GM18511 (cell line): Measurements from ENCODE around the gene CREBBP.
"Not testable (repeated sequence)": the region's sequence is repeated elsewhere in the genome, so short reads cannot be mapped to it uniquely, and the experiment has no call there.

Source experiments
- ATAC-seq: cut with Tn5 transposase; IDR thresholded peaks from one replicate; pipeline ENCODE4 v1.9.1; 2021; ENCODE audit warnings: mild to moderate bottlenecking, moderate library complexity; ENCODE audit not compliant: unreplicated experiment

The CREBBP gene

DNA sequence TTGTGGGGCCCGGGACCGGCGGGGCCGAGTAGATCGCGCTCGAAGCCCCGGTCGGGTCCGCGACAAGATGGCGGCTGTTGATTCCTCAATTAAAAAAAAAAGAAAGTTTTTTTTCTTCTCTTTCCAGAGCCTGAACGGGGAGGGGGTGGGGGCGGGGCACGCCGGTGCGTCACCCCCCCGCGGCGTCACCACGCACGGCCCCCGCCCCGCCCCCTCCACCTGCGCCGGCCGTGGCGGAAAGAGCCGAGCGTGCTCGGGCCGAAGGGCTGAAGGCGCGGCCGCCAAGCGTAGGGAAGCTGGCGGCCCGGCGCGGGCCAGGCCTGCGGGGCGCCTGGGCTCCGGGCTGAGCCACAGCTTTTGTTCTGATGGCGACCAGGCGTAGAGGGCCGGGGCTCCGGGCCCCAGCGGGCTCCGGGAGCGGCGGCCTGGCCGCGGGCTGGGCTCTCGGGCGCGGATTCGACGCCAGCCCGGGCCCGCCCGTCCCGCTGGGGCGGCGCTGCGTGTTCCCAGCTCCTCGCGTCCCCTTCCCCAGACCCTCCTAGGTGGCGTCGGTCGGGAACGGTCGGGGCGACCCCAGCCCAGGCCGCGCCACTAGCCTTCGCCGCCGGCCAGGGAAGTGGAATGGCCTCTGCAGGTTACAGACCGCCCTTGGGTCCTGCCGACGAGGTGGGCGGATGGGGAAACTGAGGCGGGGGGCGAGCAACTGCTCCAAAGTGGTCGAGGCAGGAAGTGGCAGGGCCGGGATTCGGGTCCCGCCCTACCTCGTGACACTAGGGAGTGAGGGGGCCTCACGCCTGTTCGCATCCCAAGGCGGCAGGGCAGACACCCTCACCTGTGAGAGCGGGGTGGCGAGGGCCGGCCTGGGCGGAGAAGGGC lies at the start of gene CREBBP:
Gene CREBBP, minus strand, starts transcription at position 91 of the 876 bp plus-strand sequence. CDS start 797 bp downstream, outside the sequence.
- ATAC-seq, result peak; percentile 83

DNA sequence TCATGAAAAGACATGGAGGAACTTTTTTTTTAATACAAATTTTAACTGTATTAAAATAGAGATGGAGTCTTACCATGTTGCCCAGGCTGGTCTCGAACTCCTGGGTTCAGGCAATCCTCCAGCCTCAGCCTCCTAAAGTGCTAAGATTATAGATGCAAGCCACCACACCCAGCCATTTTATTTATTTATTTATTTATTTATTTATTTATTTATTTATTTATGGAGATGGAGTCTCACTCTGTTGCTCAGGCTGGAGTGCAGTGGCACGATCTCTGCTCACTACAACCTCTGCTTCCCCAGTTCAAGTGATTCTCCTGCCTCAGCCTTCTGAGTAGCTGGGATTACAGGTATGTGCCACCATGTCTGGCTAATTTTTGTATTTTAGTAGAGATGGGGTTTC lies 46.6 kb upstream of the CREBBP start:
- not testable (repeated sequence) for ATAC-seq

DNA sequence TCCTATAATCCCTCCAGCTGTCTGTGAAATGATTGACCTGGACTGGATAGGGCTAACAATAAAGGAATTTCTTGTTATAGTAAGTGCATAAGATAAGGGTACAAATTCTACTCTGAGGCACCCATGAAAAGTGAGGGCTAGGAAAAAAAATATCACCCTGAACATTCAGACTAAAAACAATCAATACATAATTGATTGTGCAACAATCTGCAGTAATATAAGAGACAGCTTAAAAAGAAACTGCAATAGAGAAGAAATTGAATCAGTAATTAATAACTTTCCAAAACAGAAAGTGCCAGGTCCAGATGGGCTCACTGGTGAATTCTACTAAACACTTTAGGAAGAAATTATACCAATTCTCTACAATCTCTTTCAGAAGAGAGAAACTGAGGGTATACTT lies 44.2 kb upstream of the CREBBP start:
- ATAC-seq, result no peak

DNA sequence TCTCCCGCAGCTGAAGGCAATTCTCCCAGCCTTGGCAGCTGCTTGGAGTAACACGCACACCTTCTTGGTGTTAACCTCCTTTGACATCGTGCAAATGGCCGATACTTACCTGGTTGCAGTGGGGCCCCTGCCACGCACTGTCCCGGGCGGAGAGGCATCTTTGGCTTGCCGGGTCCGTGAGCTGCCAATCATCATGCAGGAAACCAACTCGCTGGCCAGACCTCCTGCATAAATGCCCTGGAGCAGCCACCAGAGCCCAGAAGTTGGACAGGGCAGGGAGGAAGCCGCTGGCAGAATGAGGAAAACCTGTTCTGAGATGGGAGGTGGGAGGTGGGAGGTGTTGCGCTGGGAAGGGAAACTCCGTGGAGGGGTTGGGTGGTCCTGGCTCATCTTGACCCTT lies 41.7 kb upstream of the CREBBP start:
- ATAC-seq, result no peak

DNA sequence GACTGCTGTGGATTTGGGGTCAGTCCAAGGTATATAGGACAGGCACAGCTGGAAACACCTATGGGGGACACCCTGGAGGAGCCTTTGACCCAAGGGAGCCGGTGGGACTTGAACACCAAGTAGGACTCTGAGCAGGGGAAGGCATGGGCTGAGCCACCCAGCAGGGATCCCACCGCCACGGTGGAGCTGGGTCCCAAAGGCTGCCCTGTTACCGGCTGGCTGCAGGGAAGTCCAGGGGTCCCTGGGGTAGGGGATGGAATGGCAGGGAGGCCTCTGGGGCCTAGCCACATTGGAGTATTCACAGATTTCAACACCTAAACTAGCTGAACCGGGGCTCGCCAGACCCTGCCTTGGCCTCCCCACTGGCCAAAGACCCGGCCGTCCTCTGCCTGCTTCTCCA lies 39.7 kb upstream of the CREBBP start:
- no peak for ATAC-seq

DNA sequence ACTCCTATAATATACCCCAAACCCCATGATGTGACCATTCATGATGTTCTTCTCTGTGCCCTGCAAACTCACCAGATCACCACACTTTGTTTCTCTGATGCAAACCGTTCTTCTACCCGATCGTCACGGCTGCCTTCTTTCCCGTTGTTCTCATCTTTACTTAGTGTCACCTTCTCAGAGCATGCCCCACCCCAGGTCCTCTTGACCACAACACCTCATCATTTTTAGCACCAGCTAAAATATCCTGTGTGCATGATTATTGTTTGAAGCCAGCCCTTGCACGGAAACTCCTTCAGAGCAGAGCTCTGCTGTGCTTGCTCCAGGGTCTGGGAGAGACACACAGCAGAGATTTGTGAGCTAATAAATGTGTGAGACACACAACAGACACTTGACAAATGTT lies 38.9 kb upstream of the CREBBP start:
- ATAC-seq, result no peak

DNA sequence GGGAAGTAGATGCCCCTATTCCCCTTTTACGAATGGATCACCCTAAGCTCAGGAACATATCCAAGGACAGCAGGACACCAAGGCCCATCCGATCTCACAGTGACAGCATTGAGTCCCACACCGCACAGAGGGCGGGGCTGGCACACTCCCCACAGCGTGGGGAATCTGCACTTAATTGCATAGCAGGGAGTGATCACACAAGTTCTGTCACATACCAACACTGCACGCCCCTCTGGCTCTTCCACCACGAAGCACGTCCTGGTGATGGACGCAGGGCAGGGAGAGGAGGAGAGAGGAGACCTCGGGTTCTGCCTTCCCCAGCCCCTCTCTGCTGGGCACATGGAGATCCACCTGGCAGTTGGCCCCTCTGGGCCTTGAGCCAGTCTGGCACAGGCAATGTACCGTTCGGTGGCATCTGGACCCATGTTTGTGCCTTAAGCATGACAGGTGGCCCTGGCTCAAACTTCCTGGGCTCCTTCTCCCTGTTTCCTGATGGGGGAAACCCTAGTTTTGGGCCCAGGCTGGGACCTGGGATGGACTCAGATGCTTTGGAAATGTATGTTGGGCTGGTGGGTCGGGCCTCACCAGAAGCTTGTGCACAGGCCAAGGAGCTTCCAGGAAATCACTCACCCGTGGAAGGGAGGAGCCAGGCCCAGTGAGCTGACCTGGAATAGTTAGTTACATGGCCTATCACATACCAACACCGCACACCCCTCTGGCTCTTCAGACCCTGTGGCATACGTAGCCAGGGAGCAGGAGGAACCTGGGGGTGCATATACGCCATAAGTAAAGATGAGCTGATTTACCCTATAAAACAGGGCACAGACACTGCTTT lies 35.1 kb upstream of the CREBBP start:
- ATAC-seq, result no peak

DNA sequence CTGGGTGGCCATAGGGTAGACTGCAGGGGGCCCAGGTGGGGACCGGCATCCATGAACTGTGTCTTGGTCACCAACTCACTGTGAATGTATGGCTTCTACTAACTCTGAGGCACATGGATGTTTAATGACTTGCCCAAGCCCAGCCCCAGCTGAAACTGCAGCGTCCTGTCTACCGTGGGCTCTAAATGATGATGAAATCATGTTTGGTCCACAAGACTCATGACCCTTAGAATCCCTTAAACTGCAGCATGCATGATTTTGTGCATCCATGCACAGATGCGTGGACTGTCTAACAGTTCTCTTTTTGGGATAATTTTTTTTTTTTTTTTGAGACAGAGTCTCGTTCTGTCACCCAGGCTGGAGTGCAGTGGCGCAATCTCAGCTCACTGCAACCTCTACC lies 32.4 kb upstream of the CREBBP start:
- ATAC-seq, result no peak

DNA sequence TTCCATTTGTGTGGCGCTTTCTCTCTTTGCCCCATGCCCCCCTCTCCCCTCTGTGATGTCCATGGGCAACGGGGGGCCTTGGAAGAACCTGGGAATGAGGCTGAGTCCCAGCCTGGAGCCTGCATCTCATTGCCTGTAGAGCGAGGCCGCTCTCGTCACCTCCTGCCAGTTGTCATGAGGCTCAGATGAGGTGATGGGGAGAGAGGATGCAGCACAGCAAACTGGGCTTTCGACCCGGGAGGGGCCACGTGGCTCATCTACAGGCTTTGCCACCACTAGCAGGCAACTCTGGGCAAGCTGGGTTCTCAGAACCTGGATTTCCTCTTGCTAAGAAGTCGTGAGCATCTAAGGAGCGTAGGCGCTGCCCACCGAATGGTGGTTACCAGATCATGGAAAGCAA lies 31.9 kb upstream of the CREBBP start:
- no peak for ATAC-seq

DNA sequence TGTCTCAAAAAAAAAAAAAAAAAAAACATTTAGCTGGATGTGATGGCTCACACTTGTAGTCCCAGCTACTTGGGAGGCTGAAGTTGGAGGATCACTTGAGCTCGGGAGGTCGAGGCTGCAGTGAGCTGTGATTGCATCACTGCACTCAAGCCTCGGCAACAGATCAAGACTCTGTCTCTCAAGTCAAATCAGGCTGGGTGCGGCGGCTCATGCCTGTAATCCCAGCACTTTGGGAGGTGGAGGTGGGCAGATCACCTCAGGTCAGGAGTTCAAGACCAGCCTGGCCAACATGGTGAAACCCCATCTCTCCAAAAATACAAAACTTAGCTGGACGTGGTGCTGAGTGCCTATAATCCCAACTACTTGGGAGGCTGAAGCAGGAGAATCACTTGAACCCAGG lies 31.2 kb upstream of the CREBBP start:
- ATAC-seq, result not testable (repeated sequence)

DNA sequence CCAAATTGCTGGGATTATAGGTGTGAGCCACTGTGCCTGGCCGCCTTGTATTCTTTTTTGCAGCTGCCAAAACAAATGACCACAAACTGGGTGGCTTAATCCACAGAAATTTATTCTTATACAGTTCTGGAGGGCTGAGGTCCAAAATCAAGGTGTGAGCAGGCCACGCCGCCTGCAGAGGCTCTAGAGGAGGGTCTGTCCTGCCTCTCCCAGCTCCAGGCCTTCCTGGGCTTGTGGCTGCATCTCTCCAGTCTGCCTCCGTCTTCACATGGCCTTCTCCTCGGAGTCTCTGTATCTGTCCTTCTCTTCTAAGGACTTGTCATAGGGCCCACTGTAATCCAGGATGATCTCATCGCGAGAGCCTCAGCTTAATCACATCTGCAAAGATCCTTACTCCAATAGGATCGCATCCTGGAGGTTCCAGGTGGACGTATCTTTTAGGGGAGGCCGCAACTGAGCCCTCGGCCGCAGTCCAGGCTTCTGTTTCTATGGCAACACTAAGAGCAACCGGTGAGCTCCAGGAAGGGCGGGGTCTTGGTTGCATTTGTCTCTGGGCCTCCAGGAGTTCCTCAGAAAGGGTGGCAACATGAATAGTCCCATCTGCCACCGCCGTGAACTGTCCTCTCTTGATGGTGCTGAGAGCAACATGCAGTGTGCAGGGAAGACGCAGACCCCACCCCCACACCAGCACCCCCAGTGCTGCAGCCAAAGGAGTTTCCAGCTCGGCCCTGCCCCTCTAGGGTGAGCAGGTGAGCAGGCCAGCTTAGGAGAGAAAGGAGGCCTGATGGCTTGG lies 29.5 kb upstream of the CREBBP start:
- ATAC-seq, result no peak

DNA sequence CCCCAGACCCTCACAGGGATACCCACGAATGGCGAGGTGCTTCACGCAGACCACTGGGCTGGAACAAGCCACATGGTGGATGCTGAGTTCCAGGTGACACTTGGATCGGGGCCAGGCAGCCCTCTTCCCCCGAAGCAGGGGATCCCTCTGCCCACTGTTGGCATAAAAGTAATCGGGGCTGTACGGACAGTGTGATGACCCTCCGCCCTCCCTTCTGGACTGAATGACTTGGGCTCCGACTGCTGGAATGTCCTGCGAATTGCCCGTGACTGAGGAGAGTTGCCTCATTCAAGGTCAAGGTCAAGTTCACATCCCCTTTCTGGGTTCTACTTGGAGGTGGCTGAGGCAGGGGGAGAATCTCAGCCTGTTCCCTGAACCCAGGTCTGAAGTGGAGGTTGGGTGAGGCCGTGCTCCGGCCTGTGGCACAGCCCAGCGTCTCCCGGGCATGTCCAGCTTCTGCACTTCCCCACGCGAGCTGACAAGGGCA lies 28.5 kb upstream of the CREBBP start:
- no peak for ATAC-seq

DNA sequence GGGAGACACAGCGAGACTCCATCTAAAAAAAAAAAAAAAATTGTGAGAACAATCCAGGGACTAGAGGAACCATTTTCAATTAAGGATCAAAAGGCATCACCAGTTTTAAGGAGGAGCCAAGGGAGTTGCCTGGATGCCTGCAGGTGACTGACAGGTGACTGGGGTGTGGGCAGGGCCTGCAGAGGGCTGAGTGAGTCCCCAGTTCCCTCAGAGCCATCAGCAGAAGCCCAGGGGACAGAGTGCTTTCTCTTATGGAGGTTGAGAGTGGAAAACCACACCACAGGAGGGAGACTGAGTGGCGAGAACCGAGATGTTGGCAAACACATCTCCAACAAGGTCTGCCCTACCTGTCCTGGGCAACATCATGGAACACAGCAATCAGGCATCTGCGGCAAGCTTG lies 27.1 kb upstream of the CREBBP start:
- no peak for ATAC-seq

DNA sequence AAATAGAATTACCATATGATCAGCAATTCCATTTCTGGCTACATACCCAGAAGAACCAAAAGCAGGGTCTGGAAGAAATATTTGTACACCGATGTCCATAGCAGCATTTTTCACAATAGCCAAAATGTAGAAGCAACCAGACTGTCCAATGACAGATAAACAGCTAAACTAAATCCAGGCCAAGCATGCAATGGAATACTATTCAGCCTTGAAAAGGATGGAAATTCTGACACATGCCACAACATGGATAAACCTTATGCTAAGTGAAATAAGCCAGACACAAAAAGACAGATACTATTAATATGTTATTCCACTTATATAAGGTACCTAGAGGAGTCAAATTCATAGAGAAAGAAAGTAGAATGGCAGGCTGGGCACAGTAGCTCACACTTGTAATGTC lies 25.9 kb upstream of the CREBBP start:
- ATAC-seq, result no peak

DNA sequence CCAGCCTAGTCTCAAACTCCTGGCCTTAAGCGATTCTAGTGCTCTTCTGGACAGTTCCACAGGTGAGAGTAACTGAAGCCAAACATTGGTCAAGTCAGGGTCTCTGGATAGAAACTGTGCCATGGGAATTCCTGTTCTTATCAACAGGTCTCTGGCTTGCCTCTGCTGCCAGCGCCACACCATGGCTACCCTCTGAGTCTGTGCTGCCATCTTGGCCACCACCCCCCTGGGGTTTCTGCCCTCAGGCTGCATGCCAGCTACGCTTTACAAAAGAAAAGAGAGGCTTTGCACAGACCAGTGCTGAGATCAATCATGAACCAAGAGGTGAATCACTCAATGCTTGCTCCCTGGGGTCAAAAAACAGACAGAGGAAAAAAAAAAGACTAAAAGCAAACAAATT lies 24.4 kb upstream of the CREBBP start:
- no peak for ATAC-seq

DNA sequence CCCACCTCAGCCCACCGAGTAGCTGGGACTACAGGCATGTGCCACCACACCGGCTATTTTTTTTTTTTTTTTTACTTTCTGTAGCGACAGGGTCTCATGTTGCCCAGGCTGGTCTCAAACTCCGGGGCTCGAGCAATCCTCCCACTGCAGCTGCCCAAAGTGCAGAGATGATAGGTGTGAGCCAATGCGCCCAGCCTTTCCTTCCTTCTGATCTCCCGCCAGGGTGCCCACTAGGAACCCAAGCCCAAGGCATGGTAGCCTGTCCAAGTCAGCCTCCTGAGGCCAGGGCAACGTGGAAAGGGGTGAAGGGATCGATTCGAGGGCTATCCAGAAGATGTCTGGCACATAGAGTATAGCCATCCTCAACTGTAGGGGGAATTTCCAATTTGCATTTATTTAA lies 9.6 kb upstream of the CREBBP start:
- no peak for ATAC-seq

DNA sequence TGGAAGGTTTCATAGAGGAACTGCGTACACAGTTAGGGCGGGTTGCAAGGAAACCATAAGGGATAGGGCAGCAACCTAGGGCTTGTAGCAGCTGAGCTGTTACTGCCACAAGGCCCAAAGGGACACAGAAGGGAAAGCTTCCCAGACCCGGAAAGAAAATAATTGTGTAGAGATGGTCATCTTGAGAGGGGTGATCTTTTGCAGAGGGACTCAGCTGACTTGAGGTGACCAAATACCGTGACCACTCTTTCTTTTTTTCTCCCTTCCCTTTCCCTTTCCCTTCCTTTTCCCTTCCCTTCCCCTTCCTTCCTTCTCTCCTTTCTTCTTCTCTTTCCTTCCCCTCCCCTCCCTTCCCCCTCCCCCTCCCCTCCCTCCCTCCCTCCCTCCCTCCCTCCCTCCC lies 8.5 kb upstream of the CREBBP start:
- no peak for ATAC-seq

DNA sequence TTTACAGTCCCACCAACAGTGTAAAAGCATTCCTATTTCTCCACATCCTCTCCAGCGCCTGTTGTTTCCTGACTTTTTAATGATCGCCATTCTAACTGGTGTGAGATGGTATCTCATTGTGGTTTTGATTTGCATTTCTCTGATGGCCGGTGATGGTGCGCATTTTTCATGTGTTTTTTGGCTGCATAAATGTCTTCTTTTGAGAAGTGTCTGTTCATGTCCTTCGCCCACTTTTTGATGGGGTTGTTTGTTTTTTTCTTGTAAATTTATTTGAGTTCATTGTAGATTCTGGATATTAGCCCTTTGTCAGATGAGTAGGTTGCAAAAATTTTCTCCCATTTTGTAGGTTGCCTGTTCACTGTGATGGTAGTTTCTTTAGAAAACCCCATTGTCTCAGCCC lies 5.5 kb upstream of the CREBBP start:
- not testable (repeated sequence) for ATAC-seq

DNA sequence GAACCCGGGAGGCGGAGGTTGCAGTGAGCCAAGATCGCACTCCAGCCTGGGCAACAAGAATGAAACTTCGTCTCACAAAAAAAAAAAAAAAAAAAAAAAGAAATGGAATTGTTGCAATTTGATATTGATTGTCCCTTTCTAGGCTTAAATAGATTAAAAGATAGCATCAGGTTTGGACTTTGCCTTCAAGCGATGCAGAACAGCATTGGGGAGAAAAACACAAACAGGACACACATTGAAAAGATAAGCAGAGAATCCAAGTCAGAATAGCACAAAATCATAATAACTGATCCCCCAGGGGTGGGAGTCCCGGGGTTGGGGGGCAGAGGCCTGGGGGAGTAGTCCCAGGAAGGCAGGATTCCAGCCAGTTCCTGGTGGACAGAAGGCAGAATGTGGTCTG lies 3.9 kb upstream of the CREBBP start:
- ATAC-seq, result no peak

DNA sequence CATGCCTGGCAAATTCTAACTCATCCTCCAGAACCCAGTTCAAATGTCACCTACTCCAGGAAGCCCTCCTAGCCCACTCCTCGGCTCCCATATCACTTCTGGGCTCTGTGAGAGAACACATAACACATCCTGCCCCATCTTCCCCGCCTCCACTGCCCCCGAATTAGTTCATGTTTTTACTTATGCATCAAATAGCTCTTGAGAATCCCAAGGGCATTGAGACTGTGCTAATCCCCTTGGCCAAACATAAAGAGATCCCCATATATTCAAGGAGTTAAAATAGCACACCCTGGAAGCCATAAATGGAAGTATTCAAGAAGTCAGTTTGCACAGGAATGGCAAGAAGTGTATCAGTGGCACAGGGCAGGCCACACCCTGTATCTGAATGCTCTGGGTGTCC lies 2.0 kb upstream of the CREBBP start:
- no peak for ATAC-seq

DNA sequence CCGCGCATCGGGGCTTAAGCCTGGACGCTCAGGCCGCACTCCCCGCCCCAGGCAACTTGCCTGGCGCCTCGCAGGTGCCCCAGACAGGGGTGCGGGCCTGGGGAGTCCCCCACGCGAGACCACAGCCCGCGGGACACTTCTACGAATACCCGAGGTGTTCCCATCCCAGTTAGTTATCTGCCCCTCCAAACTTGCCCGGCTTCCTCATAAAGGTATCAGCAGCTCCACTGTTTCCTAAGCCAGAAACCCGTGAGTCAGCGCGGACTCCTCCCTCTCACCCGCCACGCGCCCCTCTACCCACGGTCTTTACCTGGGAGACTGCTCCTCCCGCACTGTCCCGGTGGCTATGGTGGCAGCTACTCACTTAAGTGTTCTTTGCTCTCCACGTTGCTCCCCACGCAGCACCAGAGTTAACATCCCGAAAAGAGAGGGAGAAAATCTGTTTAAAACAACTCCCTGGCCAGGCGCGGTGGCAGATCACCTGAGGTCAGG lies 1.0 kb upstream of the CREBBP start:
- no peak for ATAC-seq
